ENCODE data around the gene MBD3.

The MBD3 gene

DNA sequence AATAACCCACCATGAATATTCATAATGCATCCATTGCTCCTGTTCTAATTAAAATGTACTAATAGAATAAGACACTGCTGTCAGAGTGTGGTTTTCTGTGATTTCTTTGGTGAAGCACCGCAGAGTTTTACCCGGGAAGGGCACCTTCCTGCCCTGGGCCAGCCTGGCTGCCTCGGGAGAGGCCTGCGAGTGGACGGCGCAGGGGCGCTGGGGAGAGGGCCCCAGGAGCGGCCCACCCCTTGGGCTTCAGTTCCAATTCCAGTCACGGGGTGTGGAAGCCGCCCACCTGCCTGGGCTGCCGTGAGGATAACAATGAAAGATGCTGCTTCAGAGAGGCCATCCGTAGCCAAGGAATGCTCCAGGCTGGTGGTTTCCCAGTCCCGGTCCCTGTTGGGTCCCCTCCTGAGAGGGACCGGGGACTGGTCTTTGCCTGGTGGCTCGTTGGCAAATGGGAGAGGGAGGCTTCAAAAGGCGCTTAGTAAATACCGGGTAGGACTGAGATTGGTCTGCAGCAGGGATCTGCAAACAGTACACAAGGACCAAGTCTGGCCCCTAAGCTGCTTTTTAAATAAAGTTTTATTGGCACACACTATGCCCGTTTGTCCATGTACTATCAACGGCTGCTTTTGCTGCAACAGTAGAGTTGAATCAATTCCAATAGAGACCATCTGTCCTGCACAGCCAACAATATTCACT, 41.7 kb upstream of the MBD3 start:
- H3K27ac ChIP-seq (ENCODE audit: extremely low read depth, low read depth, low read length), result no peak overlapping the region
- no peaks in the 10 kb centered on the region for H3K4me1 ChIP-seq (ENCODE audit: control insufficient read depth, insufficient read depth, low read length)
- H3K4me3 ChIP-seq (ENCODE audit: low read depth, low read length), result no peak overlapping the region
- H3K36me3 ChIP-seq (ENCODE audit: control insufficient read depth in 2 of 2, insufficient read depth in 1 of 2, low read length in 2 of 2), result peaks cover 13 to 68% of the 10 kb centered on the region in 2 experiments; a peak in 2 of 3 replicates
- TF ChIP-seq PRDM1 (tag by site-specific recombination; IDR thresholded peaks at IDR 0.05) (no peak), SETDB1 (IDR thresholded peaks at IDR 0.05; ENCODE audit: insufficient read length, low read length) (no peak), ZNF169 (tag by site-specific recombination; IDR thresholded peaks at IDR 0.05) (no peak), KLF8 (tag by site-specific recombination; IDR thresholded peaks at IDR 0.05) (peak; percentile 34; the same call in 1 of the 2 replicates), ZNF175 (tag by site-specific recombination; IDR thresholded peaks at IDR 0.05) (no peak), ZBTB21 (tag by site-specific recombination; IDR thresholded peaks at IDR 0.05) (no peak), ZNF76 (tag by site-specific recombination; IDR thresholded peaks at IDR 0.05; ENCODE audit: borderline replicate concordance, low read depth) (no peak)
- TF ChIP-seq, protein P1, sequence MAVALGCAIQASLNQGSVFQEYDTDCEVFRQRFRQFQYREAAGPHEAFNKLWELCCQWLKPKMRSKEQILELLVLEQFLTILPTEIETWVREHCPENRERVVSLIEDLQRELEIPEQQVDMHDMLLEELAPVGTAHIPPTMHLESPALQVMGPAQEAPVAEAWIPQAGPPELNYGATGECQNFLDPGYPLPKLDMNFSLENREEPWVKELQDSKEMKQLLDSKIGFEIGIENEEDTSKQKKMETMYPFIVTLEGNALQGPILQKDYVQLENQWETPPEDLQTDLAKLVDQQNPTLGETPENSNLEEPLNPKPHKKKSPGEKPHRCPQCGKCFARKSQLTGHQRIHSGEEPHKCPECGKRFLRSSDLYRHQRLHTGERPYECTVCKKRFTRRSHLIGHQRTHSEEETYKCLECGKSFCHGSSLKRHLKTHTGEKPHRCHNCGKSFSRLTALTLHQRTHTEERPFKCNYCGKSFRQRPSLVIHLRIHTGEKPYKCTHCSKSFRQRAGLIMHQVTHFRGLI (tag by site-specific recombination; IDR thresholded peaks at IDR 0.05), result no peak
- H3K9me3 ChIP-seq (ENCODE audit: control insufficient read depth, insufficient read depth, low read depth, low read length), result no peaks in the 10 kb centered on the region
- ChIA-PET POLR2A (no interaction called here), CTCF (no interaction called here)

DNA sequence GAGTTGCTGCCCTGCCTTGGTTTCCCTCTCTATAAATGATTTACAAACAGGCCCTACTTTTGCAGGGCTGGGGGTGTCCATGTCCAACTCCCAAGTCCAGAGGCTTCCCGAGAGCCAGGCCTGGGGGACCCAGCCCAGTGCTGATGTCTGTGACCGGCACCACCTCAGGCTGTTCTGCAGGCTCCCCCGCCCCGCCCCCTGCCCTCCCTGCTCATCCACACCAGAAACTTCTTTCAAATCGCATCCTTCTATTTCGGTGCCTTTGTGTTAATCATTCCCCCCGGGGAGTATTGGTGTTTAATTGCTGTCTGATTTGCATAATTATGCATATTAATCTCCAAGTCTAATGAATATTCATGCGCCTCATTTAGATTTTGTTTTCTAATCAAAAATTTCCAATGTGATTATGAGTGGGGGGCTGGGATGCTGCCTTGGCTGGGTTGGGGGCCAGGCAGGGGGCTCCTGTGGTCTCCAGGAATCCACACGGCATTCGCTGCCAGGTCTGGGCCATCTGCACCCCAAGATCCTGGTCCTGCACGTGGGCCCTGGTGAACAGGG, 40.7 kb upstream of the MBD3 start:
- Histone ChIP-seq H3K27ac (ENCODE audit: extremely low read depth, low read depth, low read length) (no peak overlapping the region), H3K36me3 (ENCODE audit: control insufficient read depth in 2 of 2, insufficient read depth in 1 of 2, low read length in 2 of 2) (peaks cover 7 to 57% of the 10 kb centered on the region in 2 experiments; a peak in 2 of 3 replicates), H3K4me3 (ENCODE audit: low read depth, low read length) (no peak overlapping the region), H3K4me1 (ENCODE audit: control insufficient read depth, insufficient read depth, low read length) (no peaks in the 10 kb centered on the region), H3K9me3 (ENCODE audit: control insufficient read depth, insufficient read depth, low read depth, low read length) (no peaks in the 10 kb centered on the region)
- TF ChIP-seq SALL2 (tag by site-specific recombination; IDR thresholded peaks at IDR 0.05; ENCODE audit: borderline replicate concordance), result no peak
- peak; percentile 71 for TF ChIP-seq ZNF341 (tag by site-specific recombination; IDR thresholded peaks at IDR 0.05; ENCODE audit: low read depth)
- ChIA-PET CTCF (interaction anchor here (0.6 kb wide), 2 partner anchors 39 to 117 kb away, joined by 3 to 4 read pairs; no protein-coding TSS in a partner anchor), POLR2A (no interaction called here)

GRCh38 chr19:1632462-1633268, 40.0 kb upstream of the MBD3 start:
- Histone ChIP-seq H3K27ac (ENCODE audit: extremely low read depth, low read depth, low read length) (no peak overlapping the region), H3K4me3 (ENCODE audit: low read depth, low read length) (no peak overlapping the region), H3K36me3 (ENCODE audit: control insufficient read depth in 2 of 2, insufficient read depth in 1 of 2, low read length in 2 of 2) (peaks cover 4 to 51% of the 10 kb centered on the region in 2 experiments; a peak in 2 of 3 replicates), H3K9me3 (ENCODE audit: control insufficient read depth, insufficient read depth, low read depth, low read length) (no peaks in the 10 kb centered on the region), H3K4me1 (ENCODE audit: control insufficient read depth, insufficient read depth, low read length) (no peaks in the 10 kb centered on the region)
- POLR2A ChIA-PET, result interaction anchor here (1.2 kb wide), 1 partner anchor 27 kb away, joined by 4 read pairs; the partner anchor contains the start of gene UQCR11
- CTCF ChIA-PET, result interaction anchor here (0.6 kb wide), 1 partner anchor 40 kb away, joined by 4 read pairs; no protein-coding TSS in a partner anchor
- TF ChIP-seq ZNF433 (tag by site-specific recombination; IDR thresholded peaks at IDR 0.05; ENCODE audit: low read depth) (no peak), ZNF560 (tag by site-specific recombination; IDR thresholded peaks at IDR 0.05; ENCODE audit: borderline replicate concordance) (no peak), ZNF843 (tag by site-specific recombination; IDR thresholded peaks at IDR 0.05) (no peak), ZNF561 (tag by site-specific recombination; IDR thresholded peaks at IDR 0.05; ENCODE audit: borderline replicate concordance) (no peak), ZNF830 (tag by site-specific recombination; IDR thresholded peaks at IDR 0.05; ENCODE audit: low read depth) (no peak), HOXA7 (CRISPR knock-in tag; IDR thresholded peaks at IDR 0.05; ENCODE audit: borderline replicate concordance) (no peak), ZNF514 (tag by site-specific recombination; IDR thresholded peaks at IDR 0.05) (no peak), ZNF221 (tag by site-specific recombination; IDR thresholded peaks at IDR 0.05; ENCODE audit: borderline replicate concordance) (no peak), KLF1 (tag by site-specific recombination; IDR thresholded peaks at IDR 0.05) (peak; percentile 33; the same call in 1 of the 2 replicates), ZNF624 (tag by site-specific recombination; IDR thresholded peaks at IDR 0.05) (no peak), SP2 (tag by site-specific recombination; IDR thresholded peaks at IDR 0.05) (peak; percentile 12; the same call in 1 of the 2 replicates), TCF7L2 (IDR thresholded peaks at IDR 0.05; ENCODE audit: borderline replicate concordance, low read depth, low read length) (no peak), ZNF639 (tag by site-specific recombination; IDR thresholded peaks at IDR 0.05) (no peak), MYNN (tag by site-specific recombination; IDR thresholded peaks at IDR 0.05; ENCODE audit: borderline replicate concordance) (no peak)
- TF ChIP-seq, protein P2, sequence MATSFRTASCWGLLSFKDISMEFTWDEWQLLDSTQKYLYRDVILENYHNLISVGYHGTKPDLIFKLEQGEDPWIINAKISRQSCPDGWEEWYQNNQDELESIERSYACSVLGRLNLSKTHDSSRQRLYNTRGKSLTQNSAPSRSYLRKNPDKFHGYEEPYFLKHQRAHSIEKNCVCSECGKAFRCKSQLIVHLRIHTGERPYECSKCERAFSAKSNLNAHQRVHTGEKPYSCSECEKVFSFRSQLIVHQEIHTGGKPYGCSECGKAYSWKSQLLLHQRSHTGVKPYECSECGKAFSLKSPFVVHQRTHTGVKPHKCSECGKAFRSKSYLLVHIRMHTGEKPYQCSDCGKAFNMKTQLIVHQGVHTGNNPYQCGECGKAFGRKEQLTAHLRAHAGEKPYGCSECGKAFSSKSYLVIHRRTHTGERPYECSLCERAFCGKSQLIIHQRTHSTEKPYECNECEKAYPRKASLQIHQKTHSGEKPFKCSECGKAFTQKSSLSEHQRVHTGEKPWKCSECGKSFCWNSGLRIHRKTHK (tag by site-specific recombination; IDR thresholded peaks at IDR 0.05), result no peak

All from HEK293 (cell line).